Measurements from ENCODE around the gene ASB2. TPM values are rescaled to one million over a fixed set of nuclear protein-coding genes. Genes with fewer than 3 reads are reported as not detected.

ASB2 gene
- total and polyA plus RNA-seq, 2 of the 13 experiments (the other 11 are each of a cell fraction or from before 2014, with no cell fraction given), result 0.82 to 4.1 TPM

DNA sequence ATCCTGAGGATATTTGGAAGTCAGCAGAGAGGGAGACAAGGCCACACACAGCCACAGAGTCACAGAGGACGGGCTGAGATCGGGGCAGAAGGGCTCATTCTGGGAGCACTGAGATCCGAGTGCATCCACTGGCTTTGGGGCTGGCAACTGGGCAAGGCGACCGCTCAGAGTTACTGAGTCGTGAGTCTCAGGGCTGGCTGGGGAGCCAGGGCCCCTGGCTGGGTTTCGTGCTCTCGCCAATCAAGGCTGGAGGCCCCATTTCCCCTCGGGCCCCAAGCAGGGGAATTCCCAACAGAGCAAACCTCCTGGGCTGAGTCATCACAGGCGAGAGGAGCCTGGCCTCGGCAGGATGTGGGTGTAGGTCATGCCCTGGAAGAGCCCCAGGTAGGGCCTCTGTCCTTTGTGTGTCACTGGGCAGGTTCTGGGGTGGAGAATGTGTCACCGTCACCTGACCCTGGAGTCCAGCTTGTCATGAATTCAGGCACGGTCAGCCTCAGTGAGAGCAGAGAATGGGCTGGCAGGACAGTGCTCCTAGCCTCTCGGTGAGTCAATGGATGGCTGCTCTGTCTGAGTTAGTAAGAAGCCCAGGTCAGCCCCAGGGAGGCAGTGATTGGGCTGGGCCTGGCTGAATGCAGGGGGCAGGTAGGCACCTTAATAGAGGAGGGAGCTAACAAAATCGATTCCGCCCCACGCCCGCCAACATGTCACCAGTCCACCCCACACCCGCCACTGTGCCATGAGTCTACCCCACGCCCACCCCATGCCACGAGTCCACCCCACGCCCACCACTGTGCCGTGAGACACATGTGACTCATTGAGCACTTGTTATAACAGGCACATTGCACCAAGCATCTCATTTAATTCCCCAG, 16.9 kb downstream of the ASB2 start (continued):
- TF ChIP-seq FOXM1 (CRISPR knock-in tag; IDR thresholded peaks at IDR 0.05) (no peak), SMAD9 (CRISPR knock-in tag; IDR thresholded peaks at IDR 0.05) (no peak), NFIC (IDR thresholded peaks at IDR 0.05; ENCODE audit: low read length) (peak; percentile 78; the same call in 1 of the 2 replicates), ZFAT (CRISPR knock-in tag; conservative IDR thresholded peaks at IDR 0.05) (no peak), ZNF589 (CRISPR knock-in tag; conservative IDR thresholded peaks at IDR 0.05) (peak; percentile 84; the same call in 1 of the 2 replicates), ZSCAN25 (CRISPR knock-in tag; IDR thresholded peaks at IDR 0.05) (peak; percentile 39; the same call in 1 of the 2 replicates), NAIF1 (CRISPR knock-in tag; IDR thresholded peaks at IDR 0.05; ENCODE audit: borderline replicate concordance) (peak; percentile 77), ZFYVE20 (CRISPR knock-in tag; IDR thresholded peaks at IDR 0.05; ENCODE audit: borderline replicate concordance, low read depth) (no peak), KAT2B (IDR thresholded peaks at IDR 0.05; ENCODE audit: borderline replicate concordance, low read depth, low read length) (no peak), GATAD1 (CRISPR knock-in tag; IDR thresholded peaks at IDR 0.05) (peak; percentile 78), TOE1 (CRISPR knock-in tag; IDR thresholded peaks at IDR 0.05) (no peak), JUND (CRISPR knock-in tag; IDR thresholded peaks at IDR 0.05) (peak; percentile 99), ATF1 (CRISPR knock-in tag; IDR thresholded peaks at IDR 0.05) (no peak; the same call in 1 of the 2 replicates), ZNF746 (CRISPR knock-in tag; IDR thresholded peaks at IDR 0.05) (peak; percentile 91), ZMYM4 (CRISPR knock-in tag; IDR thresholded peaks at IDR 0.05) (peak; percentile 83)
- TF ChIP-seq, protein P1, sequence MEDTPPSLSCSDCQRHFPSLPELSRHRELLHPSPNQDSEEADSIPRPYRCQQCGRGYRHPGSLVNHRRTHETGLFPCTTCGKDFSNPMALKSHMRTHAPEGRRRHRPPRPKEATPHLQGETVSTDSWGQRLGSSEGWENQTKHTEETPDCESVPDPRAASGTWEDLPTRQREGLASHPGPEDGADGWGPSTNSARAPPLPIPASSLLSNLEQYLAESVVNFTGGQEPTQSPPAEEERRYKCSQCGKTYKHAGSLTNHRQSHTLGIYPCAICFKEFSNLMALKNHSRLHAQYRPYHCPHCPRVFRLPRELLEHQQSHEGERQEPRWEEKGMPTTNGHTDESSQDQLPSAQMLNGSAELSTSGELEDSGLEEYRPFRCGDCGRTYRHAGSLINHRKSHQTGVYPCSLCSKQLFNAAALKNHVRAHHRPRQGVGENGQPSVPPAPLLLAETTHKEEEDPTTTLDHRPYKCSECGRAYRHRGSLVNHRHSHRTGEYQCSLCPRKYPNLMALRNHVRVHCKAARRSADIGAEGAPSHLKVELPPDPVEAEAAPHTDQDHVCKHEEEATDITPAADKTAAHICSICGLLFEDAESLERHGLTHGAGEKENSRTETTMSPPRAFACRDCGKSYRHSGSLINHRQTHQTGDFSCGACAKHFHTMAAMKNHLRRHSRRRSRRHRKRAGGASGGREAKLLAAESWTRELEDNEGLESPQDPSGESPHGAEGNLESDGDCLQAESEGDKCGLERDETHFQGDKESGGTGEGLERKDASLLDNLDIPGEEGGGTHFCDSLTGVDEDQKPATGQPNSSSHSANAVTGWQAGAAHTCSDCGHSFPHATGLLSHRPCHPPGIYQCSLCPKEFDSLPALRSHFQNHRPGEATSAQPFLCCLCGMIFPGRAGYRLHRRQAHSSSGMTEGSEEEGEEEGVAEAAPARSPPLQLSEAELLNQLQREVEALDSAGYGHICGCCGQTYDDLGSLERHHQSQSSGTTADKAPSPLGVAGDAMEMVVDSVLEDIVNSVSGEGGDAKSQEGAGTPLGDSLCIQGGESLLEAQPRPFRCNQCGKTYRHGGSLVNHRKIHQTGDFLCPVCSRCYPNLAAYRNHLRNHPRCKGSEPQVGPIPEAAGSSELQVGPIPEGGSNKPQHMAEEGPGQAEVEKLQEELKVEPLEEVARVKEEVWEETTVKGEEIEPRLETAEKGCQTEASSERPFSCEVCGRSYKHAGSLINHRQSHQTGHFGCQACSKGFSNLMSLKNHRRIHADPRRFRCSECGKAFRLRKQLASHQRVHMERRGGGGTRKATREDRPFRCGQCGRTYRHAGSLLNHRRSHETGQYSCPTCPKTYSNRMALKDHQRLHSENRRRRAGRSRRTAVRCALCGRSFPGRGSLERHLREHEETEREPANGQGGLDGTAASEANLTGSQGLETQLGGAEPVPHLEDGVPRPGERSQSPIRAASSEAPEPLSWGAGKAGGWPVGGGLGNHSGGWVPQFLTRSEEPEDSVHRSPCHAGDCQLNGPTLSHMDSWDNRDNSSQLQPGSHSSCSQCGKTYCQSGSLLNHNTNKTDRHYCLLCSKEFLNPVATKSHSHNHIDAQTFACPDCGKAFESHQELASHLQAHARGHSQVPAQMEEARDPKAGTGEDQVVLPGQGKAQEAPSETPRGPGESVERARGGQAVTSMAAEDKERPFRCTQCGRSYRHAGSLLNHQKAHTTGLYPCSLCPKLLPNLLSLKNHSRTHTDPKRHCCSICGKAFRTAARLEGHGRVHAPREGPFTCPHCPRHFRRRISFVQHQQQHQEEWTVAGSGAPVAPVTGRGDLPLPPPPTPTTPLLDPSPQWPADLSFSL (CRISPR knock-in tag; IDR thresholded peaks at IDR 0.05), result 0 out of 2 replicates have a peak, but pooled peaks have one; percentile 53
- TF ChIP-seq, protein P2, sequence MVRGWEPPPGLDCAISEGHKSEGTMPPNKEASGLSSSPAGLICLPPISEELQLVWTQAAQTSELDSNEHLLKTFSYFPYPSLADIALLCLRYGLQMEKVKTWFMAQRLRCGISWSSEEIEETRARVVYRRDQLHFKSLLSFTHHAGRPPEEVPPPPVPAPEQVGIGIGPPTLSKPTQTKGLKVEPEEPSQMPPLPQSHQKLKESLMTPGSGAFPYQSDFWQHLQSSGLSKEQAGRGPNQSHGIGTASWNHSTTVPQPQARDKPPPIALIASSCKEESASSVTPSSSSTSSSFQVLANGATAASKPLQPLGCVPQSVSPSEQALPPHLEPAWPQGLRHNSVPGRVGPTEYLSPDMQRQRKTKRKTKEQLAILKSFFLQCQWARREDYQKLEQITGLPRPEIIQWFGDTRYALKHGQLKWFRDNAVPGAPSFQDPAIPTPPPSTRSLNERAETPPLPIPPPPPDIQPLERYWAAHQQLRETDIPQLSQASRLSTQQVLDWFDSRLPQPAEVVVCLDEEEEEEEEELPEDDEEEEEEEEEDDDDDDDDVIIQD (CRISPR knock-in tag; IDR thresholded peaks at IDR 0.05; ENCODE audit: low read depth), result peak; percentile 72
- TF ChIP-seq, protein P3, sequence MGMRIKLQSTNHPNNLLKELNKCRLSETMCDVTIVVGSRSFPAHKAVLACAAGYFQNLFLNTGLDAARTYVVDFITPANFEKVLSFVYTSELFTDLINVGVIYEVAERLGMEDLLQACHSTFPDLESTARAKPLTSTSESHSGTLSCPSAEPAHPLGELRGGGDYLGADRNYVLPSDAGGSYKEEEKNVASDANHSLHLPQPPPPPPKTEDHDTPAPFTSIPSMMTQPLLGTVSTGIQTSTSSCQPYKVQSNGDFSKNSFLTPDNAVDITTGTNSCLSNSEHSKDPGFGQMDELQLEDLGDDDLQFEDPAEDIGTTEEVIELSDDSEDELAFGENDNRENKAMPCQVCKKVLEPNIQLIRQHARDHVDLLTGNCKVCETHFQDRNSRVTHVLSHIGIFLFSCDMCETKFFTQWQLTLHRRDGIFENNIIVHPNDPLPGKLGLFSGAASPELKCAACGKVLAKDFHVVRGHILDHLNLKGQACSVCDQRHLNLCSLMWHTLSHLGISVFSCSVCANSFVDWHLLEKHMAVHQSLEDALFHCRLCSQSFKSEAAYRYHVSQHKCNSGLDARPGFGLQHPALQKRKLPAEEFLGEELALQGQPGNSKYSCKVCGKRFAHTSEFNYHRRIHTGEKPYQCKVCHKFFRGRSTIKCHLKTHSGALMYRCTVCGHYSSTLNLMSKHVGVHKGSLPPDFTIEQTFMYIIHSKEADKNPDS (CRISPR knock-in tag; IDR thresholded peaks at IDR 0.05), result 0 out of 2 replicates have a peak, but pooled peaks have one; percentile 45
